ENCODE data around the gene MAP3K4.
A peak's percentile ranks its signal among the peaks of the same experiment; 100 is the strongest.
"Not testable (repeated sequence)": the region's sequence is repeated elsewhere in the genome, so short reads cannot be mapped to it uniquely, and the experiment has no call there.

The MAP3K4 gene

DNA sequence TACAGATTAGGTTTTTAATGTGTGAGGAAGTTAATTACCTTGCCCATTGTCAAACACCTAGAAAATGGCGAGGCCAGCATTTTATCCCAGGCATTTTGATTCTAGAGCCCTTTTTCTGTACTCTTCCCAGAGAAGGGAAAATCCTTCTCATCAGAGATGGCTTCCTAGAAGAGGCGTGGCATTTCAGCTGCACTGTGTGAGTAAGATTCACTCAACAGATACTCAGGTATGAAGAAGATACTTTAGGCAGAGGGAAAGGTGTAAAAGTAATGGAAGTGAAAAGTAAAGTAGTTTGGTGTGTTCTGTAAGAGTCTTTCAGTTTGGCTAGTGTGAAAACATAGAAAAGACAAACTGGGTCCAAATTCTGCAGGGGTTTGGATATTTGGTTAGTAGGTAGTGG, 113.8 kb downstream of the MAP3K4 start:
- DNase-seq (ENCODE audit: low read depth) = no peak

GRCh38 chr6:161107779-161108730, 116.5 kb downstream of the MAP3K4 start:
- H3K4me3 ChIP-seq (ENCODE audit: low read depth, low read length) = no peak overlapping the region
- DNase-seq (ENCODE audit: low read depth) = no peak

More for the DNA sequence above, 113.8 kb downstream of the MAP3K4 start:
- no peak overlapping the region for H3K4me3 ChIP-seq (ENCODE audit: low read depth, low read length)

DNA sequence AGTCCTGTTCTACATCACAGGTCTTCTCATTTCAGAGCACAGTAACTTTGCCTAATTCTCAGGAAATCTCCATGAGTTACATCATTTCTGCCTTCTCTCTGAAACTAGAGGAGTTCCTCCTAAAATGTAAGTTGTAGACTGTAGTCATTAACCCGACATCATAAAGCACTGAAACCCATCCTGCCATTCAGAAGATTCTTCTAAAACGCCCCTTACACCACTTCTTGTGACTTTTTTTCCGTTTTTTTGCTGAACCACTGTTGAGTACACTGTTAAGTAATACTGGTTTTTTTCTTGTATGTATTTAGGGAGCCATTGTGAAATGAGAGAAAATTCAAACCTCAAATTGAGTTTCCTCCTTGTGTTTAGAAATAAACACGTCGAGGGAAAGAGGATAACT, 117.3 kb downstream of the MAP3K4 start:
- DNase-seq (ENCODE audit: low read depth) = no peak
- H3K4me3 ChIP-seq (ENCODE audit: low read depth, low read length) = no peak overlapping the region

- no peak for DNase-seq (ENCODE audit: low read depth)
- H3K4me3 ChIP-seq (ENCODE audit: low read depth, low read length) = no peak overlapping the region
Measured at GRCh38 chr6:161109366-161109765, 117.8 kb downstream of the MAP3K4 start.

DNA sequence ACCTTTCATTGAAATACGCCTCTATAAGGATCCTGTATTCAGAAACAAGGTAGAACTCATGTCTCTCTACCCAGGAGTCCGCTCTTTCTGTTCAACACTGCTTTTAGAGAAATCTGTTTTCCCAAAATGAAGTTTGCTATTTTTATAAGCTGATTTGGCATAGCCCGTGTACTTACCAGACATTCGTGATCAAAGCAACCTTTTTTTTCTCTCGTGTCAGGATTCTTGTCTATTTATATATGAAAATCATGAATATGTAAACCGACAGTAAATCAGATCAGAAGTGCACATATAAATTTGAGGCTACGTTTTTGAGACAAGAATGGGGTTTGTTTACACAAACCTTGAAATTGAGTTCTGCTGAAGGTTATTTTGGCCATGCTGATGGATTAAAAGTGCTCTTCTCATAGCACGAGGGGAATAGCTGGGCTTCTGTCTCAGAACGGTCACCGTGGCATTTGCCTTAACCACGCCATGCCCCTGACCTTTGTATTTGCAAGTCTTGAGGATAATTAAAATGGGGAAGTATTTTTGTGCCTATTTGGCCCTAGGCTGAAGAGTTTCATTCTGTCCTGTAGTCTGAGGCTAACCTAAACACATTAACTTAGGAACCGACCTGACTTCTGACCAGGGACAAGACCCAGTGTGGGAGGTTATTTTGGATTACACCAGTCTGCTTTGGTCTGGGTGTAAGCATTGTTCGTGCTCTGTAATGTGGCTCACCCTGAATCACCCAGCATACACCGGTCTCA, 118.6 kb downstream of the MAP3K4 start:
- DNase-seq (ENCODE audit: low read depth) = no peak
- no peak overlapping the region for H3K4me3 ChIP-seq (ENCODE audit: low read depth, low read length)

DNA sequence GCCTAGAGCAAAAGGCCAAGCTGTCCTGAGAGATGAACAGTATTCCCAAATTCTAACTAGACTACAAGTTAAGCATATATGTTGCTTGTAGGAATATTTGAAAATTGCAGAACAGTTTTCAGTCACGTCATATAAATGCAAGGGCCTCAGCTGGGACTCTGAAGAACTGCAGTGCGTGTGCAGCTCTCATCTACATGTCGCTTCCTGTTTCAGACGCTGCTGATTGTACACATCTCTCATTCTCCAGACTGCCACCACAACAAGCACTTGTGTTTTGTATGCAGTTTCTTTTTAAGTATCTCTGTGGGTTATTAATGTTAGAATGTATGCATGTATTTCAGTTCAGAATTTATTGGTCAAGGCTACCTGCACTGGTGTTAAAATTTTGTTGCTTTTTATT, 119.7 kb downstream of the MAP3K4 start:
- no peak overlapping the region for H3K4me3 ChIP-seq (ENCODE audit: low read depth, low read length)
- no peak for DNase-seq (ENCODE audit: low read depth)

GRCh38 chr6:161115468-161115867, 123.9 kb downstream of the MAP3K4 start:
- no peak for DNase-seq (ENCODE audit: low read depth)
- no peak overlapping the region for H3K4me3 ChIP-seq (ENCODE audit: low read depth, low read length)

DNA sequence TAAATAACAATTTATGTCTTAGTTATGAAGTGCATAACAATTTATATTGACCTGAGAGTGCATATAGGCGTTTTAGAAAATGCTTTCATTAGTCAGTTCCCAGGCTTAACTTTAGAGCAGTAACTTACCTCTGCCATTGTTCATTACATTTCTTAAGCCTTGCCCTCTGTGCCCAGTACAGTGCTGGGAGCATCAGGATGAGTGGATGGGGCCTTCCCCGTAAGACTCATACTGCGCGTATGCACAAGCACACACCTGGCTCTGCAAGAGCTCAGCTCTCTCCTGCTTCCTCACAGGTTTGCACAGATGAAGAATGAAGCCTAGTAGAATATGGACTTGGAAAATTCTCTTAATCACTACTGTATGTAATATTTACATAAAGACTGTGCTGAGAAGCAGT, 125.0 kb downstream of the MAP3K4 start:
- DNase-seq (ENCODE audit: low read depth) = no peak
- no peak overlapping the region for H3K4me3 ChIP-seq (ENCODE audit: low read depth, low read length)

DNA sequence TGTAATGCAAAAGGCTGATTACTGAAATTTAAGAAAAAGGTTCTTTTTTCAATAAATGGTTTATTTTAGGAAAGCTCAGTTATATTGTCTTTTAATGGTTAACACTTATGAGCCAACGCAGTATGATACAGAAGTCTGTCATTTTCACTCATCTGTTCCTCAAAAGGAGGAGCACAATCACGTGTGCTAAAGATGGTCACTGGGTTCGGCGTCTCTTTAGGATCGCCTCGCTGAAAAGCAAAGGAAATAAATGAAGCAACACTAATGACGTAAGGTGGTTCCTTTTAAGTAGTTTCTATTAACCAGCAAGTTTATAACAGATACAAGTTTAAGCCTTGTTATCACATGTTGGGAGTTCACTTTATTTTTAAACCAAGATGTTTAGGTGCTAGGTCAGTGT, 125.7 kb downstream of the MAP3K4 start:
- no peak overlapping the region for H3K4me3 ChIP-seq (ENCODE audit: low read depth, low read length)
- DNase-seq (ENCODE audit: low read depth) = no peak

DNA sequence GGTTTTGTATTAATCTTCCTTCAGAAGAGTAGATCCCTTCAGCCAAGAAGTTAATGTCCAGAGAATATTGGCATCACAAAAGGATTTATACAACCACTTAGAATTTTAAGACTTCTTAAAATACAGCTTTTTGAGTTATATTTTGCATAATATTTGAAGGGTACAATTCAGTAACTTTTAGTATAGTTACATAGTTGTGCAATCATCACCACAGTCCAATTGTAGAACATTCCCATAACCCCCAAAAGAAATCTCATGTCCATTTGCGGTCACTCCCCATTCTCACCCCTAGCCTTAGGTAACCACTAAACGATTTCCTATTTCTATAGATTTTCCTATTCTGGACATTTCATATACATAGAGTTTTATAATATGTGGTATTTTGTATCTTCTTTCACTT, 126.4 kb downstream of the MAP3K4 start:
- DNase-seq (ENCODE audit: low read depth) = no peak
- no peak overlapping the region for H3K4me3 ChIP-seq (ENCODE audit: low read depth, low read length)

GRCh38 chr6:161123319-161123718, 131.8 kb downstream of the MAP3K4 start:
- not testable (repeated sequence) for H3K4me3 ChIP-seq (ENCODE audit: low read depth, low read length); DNase-seq (ENCODE audit: low read depth)

- DNase-seq (ENCODE audit: low read depth) = no peak
- no peak overlapping the region for H3K4me3 ChIP-seq (ENCODE audit: low read depth, low read length)
Measured at GRCh38 chr6:161125591-161125990, 134.0 kb downstream of the MAP3K4 start.

DNA sequence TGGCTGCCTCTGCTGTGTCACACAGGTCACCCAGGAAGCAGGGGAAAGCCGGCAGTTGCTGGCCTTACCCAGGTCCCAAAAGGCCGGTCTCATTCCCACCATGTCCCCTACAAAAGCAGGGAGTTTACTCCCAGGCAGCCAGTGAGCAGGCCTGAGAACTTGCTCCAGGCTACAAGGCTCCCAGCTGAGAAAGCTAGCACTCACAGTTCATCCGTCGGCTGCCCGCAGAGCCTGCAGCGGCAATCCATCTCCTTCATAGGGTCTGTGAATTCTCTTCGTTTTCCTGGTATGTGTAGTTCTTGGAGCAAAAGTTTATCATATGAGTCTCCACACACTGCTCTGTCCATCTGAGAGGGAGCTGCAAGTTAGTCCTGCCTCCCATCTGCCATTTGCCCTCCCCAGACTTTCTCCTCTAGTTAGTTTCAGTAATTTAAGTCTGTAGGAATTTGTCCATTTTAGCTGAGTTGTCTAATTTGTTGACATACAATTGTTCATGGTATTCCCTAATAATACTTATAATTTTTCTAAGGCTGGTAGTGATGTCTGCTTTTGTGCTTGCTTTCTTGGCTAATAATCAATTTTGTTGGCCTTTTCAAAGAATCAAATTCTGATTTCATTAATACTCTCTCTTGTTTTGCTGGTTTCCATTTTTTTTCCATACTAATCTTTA, 135.6 kb downstream of the MAP3K4 start:
- DNase-seq (ENCODE audit: low read depth) = no peak

DNA sequence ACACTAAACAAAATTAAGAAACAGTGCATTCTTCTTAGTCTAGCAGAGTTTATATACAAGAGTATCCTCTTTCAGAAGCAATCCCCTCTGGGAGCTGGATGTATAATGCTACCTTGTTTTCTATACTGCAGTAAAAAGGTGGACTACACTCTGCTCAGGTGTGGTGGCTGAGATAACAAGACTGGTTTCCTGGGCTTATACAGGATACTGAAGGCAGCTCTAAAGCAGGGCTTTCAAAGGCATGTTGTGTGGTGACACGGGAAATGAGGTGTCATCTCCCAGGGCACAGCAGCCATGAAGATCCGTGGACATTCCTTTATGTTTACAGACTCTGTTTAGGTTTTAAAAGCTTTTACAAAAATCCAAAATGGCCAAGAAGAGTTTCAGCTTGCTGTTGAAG, 136.7 kb downstream of the MAP3K4 start:
- no peak for DNase-seq (ENCODE audit: low read depth)

More for the DNA sequence above, 135.6 kb downstream of the MAP3K4 start:
- no peak overlapping the region for H3K4me3 ChIP-seq (ENCODE audit: low read depth, low read length)

DNA sequence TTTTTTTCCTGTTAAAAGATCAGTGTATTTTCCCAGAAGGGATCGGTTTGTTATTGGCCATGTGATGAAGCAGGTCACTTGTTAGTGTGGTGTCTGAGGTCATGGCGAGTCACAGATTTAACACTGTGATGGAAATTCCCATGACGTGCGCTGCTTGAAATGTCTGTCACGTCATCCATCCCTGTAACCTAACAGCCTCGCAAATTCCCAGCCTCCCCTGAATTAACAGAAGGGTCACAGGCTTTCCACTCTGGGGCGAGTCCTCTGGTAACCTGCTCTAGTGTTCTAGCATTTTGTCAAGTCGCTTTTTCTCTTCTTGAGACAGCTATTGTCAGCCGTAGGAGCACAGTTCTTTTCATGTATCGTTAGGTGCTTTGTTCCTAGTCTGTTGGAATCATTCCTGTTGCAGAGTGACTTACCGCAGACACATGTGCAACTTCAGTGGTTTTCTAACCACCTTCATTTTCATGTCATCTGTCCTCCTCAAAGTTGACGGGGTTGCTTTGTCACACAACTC, 137.2 kb downstream of the MAP3K4 start:
- no peak overlapping the region for H3K4me3 ChIP-seq (ENCODE audit: low read depth, low read length)
- DNase-seq (ENCODE audit: low read depth) = peak; percentile 36

More for the DNA sequence above, 136.7 kb downstream of the MAP3K4 start:
- H3K4me3 ChIP-seq (ENCODE audit: low read depth, low read length) = no peak overlapping the region

DNA sequence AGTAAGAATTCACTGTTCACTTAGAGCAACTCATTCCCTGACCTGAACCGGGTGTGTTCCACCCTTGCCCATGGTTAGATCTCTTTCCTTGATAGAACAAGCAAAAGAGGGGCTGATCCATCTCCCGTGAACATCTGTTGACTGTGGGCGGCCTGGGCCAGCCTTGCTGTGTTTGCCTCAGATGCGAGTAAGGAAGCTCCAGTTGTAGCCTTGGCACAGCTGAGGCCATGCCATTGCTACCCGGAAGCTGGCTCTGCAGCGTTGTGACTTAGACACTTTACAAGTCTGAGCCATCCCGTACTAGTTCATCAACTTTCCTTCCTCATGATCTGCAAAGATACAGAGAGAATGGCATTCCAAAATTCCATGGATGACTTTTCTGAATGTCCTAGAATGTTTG, 139.0 kb downstream of the MAP3K4 start:
- no peak overlapping the region for H3K4me3 ChIP-seq (ENCODE audit: low read depth, low read length)
- DNase-seq (ENCODE audit: low read depth) = no peak

DNA sequence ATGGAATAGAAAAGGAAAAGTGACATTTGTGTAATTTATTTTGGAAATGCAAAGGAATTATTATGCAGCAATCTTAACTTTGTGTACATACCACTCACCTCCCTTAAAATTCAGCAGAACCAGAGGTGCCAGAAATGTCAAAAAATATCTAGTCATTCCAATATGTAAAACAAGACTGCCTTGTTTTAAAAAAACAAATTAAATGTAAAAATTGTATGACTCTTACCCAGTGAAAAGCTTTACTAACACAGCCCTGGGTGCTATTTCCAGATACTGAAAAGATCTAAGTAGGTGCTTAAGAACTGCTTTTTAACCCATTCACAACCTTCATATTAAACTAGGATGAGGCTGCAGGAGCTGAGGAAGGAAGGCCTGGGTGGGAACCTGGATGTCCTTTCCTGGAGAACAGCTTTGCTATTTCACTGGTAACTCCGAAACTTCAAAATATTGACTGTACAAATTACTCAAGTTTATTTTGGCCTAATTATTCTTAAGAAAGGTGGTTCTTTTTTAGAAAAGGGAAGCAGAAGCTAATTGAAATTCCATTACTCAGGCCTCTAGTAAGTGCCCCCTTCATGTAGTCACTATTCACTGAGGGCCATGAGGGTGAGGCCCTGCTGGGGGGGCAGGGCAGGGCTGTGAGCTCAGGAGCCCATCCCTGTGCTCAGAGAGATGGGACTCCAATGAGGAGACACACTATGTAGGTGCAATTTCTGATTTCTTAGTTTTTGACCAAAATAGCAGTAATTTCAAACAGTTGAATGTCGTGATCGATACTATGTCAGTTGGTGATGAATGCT, 139.6 kb downstream of the MAP3K4 start:
- no peak overlapping the region for H3K4me3 ChIP-seq (ENCODE audit: low read depth, low read length)
- no peak for DNase-seq (ENCODE audit: low read depth)

DNA sequence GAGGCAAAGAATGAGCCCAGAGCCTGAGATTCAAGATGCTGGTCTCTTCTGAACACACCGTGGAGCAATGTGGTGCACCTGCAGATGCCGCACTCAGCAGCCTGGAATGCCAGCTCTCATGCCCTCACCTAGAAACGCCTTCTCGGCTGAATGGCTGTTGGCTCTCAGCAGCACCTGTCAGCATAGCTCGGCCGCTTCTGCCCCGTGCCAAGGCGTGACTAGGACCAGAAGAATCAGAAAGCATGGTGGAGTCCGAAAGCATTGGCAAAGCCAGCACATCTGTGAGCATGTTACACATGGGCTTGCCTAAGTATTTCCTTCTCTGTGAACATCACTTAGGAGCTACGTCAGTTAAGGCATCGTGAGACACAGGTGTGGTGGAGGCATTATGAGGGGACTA, 140.8 kb downstream of the MAP3K4 start:
- no peak for DNase-seq (ENCODE audit: low read depth)
- no peak overlapping the region for H3K4me3 ChIP-seq (ENCODE audit: low read depth, low read length)

DNA sequence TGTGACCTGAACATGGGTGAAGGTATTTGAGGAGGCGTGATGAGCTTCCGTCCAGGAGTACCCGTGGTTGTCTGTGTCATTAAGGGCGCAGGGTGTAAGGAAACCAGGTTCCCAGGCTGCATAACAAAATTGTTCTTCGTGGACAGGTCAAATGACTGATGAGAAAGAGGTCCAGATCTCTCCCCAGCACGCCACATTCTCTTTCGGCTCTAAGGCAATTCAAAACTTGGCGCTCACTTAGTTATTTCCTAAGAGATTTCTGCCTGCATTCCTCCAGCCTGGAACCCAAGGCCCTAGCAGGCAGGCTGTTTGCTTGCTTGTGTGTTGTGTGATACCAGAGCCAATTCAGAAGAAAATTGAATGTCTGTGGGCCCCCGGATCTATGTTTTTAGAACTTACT, 142.4 kb downstream of the MAP3K4 start:
- DNase-seq (ENCODE audit: low read depth) = no peak
- no peak overlapping the region for H3K4me3 ChIP-seq (ENCODE audit: low read depth, low read length)

Data from skeletal muscle cell (primary cell).